Kidney glomerular epithelial cell (primary cell): ENCODE data around the gene CHODL.

Experiments
- DNase-seq: peaks from one replicate; lab custom pipeline; 2025; lab: John Stamatoyannopoulos, UW

CHODL gene, protein sequence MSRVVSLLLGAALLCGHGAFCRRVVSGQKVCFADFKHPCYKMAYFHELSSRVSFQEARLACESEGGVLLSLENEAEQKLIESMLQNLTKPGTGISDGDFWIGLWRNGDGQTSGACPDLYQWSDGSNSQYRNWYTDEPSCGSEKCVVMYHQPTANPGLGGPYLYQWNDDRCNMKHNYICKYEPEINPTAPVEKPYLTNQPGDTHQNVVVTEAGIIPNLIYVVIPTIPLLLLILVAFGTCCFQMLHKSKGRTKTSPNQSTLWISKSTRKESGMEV

DNA sequence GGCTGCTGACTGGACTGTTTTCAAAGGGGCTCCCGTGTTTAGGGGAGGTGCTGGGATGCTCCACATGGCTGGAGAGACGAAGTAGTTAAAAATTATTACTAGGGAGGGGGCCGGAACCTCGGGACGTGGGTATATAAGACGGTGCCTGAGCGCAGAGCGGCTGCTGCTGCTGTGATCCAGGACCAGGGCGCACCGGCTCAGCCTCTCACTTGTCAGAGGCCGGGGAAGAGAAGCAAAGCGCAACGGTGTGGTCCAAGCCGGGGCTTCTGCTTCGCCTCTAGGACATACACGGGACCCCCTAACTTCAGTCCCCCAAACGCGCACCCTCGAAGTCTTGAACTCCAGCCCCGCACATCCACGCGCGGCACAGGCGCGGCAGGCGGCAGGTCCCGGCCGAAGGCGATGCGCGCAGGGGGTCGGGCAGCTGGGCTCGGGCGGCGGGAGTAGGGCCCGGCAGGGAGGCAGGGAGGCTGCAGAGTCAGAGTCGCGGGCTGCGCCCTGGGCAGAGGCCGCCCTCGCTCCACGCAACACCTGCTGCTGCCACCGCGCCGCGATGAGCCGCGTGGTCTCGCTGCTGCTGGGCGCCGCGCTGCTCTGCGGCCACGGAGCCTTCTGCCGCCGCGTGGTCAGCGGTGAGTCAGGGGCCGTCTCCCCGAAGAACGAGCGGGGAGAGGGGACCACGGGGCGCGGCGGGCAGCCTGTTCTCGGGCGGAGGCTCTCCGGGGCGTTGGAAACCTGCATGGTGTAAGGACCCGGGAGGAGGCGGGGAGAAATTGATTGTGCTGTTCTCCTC is at the start of gene CHODL:
CHODL (plus strand) TSS at position 163 of the 793 bp plus-strand sequence; CDS start at position 554, 391 bp downstream.
- no peak for DNase-seq

DNA sequence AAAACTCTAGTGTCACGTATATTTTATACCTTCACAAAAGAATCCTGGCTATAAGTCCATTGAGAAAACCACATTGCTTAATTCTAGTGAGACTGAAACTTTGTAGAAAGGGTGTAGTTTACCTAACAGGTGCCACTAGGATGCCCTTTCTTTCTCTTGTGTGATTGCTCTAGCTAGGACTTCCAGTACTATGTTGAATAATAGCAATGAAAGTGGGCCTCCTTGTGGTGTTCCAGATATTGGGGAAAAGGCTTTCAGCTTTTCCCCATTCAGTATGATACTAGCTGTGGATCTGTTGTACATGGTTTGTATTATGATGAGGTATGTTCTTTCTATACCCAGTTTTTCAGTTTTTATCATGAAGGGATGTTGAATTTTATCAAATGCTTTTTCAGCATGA is 39.7 kb upstream of the CHODL start:
- DNase-seq: no peak

DNA sequence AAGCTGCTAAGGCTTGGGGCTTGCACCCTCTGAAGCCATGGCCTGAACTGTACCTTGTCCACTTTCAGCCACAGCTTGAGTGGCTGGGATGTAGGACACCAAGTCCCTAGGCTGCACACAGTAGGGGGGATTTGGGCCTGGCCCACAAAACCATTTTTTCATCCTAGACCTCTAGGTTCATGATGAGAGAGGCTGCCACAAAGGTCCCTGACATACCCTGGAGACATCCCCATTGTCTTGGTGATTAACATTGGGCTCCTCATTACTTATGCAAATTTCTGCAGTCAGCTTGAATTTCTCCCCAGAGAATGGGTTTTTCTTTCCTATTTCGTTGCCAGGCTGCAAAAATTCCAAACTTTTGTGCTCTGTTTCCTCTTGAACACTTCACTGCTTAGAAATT is 26.3 kb upstream of the CHODL start:
- no peak for DNase-seq

DNA sequence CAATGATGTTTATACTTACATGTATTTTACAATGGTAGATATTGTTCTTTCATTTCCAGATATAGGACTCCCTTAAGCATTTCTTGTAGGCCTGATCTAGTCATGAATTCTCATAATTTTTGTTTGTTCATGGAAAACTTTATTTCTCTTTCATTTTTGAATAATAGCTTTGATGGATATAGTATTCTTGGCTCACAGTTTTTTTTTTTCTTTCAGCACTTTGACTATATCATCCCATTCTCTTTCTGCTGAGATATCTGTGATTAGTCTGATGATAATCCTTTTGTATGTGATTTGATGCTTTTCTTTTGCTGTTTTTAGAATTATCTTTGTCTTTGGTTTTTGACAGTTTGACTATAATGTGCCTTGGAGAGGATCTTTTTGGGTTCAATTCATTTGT is 24.1 kb upstream of the CHODL start:
- no peak for DNase-seq

DNA sequence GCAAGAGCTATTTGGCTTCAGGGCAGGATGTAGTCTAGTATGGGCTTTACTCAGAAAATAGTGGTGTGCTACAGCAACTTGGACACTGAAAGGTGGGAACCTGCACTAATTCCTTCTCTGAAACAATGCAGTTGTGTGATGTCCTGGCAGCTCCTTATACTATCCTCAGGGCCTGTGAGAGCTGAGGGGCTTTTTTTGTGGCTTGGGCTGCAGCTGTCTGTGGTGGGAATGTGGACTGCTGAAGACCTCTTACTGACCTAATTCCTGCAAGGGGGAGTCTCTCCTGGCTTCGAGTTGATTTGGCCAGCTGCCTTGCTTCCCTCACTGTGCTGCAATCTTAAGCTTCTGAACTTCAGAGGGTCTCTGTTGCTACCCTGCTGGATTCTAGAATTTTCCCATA is 22.3 kb upstream of the CHODL start:
- no peak for DNase-seq

DNA sequence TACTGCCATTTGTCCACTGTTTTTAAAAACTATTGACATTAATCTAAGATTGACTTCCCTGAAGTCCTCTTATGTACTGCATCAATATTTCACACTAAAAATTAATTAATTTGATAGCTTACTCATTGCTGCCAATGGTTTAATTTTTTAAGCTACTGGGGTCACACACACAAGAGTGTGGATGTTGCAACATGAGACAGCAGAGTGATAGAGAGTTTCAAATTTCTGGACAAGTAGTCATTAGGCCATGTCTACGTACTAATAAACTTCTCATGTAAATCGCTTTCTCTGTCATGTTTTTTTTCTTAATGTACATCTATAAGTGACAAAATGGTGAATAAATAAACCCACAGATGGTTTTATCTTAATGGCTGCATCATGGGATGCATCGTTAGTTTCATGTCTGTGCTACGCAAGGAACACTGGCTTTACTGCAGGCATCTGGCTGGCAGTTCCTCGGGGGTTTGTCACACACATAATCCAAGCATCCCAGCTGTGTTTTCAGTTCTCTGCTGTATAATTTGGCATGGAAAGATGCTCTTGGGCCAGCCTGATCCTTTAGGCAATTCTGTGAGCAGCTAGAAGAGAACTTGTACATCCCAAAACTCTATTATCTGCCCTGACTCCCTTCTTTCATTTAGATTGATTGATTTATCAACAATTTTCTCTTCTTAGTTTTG is 16.4 kb upstream of the CHODL start:
- DNase-seq: no peak

DNA sequence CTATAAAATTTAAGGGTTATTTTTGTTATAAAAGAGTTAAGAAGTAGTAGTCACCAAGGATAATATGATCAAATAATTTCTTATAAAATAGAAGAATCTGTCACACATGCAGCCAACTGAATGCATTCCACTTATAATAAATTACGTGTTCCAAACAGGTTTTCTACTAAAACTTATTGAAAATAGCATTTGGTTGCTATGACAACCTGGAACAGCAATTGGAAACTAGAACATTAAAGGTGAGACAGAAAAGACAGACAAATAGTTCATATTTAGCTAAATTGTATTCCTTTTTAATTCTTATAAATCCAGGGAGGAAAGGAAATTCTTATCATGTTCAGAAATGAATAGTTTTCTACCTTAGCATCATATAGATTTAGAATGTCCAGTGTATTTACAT is 9.1 kb upstream of the CHODL start:
- no peak for DNase-seq

DNA sequence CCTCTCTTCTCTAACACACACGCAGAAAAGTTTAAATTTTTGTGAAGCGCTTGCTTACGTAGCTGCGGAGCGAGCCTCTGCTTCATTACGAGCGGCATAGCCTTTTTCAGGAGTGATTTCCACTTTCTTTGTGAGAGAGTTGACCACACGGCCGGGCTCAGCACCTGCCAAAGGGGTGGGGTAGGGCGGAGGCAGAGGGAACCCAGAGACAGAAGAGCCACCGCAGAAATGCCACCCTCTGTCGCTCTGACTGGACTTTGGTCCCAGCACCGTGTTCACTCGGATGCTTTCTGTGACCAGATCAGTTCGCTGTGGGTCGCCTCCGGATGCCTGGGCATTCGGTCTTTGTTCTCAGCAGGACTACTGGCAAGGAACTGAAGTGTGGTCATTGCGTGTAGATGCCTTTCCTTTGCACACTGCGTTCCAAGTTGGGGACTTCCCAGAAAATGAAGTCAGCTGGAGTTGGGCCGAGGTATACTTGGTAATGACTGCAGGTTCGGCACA is 883 bp downstream of the CHODL start:
- no peak for DNase-seq

DNA sequence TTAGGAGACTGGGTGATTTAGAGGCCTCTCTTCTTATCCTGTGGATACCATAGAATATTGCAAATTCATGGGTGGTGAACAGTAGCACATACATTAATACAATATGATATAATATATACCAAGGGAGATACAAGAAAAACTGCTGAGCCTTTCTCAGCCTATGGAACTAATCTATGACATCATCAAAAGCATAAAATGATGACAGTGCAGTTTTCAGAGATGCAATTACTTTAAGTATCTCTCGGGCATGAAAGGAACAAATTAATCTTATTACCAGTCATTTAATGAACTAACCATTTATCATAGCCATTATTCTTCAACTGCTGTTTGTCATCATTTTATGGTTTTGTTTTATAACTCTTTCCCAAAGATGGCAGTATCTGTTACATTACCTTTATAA is 3.5 kb downstream of the CHODL start:
- no peak for DNase-seq

DNA sequence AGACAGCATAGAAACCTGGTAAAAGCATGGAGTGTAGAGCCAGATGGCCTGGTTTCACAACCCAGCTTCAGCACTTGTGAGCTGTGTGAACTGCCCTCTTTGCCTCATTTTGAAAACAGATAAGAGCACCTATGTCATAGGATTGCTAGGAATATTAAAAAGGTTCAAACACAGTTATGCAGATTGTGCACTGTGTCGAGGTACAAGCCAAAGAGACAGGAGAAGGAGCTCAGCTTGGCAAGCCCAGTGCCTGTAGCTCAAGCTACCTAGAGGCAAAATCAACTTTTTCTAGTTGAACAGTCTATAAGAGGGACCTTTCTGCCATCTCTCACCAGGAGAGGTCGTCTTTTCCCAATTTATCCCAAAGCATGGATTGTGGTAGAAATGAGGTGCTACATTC is 5.0 kb downstream of the CHODL start:
- DNase-seq: no peak

DNA sequence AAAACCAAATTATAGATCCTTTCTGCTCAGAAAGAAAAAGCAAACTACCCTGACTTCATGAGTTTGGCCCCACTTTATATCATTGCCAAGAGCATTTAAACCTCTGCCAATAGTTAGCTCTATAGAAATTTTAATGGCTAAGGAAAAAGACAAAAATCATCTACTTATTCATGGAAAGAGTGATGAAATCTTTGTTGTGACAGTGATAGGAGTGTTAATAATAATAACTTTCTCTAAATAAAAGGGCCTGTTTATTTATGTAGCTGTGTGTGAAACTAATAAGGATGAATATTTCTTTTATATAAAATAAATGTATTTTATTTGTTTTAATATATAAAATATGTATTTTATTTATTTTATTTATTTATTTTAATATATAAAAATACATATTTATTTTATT is 6.4 kb downstream of the CHODL start:
- no peak for DNase-seq

DNA sequence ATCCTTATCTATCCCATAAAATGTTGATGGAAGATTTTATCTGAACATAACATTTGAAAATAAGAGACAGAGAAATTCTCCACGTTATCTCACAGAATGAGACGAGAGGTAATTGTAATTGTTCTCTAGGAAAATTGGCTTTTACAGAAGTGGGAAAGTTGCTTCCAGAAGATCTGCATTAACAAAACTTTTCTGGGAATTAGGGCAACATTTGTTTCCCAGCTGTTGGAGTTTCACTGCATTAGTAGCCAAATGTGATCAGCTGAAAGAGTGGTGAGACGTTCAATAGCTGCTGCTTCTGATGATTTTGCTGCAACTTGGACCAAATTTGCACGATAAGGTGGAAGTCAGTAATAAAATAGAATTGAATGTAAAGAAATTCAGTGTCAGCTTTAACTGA is 7.6 kb downstream of the CHODL start:
- no peak for DNase-seq

DNA sequence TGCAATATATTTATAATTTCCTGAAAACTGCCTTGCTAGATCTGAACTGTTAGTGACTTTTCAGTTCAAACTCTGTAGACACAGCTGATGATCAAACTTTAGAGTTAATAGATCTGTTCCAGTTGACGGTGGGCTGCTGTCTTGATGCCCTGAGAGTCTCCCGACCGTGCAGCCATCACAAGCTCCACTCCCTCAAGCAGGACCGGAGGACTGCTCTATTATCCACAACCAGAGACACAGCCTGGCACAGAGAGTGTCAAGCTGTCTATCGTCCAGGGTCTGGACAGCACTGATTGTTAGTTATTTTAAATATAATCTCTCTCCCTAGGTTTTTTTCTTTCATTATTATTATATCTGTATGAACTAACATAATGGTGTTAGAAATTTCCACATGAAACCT is 8.0 kb downstream of the CHODL start:
- DNase-seq: no peak

DNA sequence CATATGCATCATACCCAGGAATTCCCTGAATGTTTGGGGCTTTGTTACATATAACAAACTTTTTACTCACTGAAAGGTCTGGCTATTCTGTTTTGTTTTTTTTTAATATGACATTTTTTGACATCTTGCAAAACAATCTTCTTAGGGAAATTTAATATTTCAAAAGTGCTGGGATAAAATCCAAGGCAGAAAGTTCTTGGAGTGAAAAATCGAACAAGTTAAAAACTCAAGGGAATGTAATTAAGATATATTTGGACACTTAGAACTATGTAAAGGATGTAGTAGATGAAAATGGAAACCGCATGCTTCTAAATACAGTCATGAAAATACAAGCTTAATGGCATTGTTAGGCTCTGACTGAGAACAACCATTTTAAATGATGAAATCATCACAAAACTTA is 8.6 kb downstream of the CHODL start:
- DNase-seq: no peak

DNA sequence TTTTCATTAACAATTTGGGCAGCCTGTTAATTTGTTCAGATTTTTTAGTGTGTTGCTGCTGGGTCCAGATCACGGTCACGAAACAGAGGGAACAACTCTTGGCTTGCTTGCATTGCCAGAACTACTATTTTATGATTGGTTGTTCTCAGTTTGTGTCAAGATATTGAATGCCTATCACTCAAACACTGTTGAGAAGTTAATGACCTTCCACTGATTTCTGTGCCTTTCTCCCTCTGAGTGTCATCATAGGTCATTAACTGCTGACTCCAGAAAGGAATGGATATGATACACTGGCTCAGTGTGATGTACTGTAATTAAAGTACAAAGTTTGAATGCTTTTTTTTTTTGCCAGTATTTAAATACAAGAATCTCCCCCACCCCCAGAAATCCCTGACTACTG is 9.2 kb downstream of the CHODL start:
- no peak for DNase-seq

DNA sequence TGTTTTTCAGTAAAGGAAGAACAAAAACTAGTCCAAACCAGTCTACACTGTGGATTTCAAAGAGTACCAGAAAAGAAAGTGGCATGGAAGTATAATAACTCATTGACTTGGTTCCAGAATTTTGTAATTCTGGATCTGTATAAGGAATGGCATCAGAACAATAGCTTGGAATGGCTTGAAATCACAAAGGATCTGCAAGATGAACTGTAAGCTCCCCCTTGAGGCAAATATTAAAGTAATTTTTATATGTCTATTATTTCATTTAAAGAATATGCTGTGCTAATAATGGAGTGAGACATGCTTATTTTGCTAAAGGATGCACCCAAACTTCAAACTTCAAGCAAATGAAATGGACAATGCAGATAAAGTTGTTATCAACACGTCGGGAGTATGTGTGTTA is 21.3 kb downstream of the CHODL start:
- no peak for DNase-seq

DNA sequence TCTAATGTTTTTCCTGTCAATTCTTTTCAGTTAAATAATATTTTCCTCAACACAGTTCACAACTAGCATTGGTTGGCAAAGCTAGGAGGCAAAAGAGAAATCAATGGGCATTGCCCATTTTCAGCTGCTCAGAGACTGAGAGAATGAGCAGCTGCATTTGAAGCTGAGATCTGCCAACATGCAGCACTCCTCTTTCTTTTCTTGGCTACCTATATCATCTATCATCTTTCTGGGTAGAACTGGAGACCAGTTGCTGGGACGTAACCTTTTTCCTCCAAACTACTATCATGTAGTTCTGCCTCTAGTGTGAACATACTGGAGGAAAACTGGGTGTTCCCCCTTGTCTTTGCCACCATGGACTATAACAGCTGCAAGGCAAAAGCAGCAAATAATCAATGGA is 22.9 kb downstream of the CHODL start:
- no peak for DNase-seq

DNA sequence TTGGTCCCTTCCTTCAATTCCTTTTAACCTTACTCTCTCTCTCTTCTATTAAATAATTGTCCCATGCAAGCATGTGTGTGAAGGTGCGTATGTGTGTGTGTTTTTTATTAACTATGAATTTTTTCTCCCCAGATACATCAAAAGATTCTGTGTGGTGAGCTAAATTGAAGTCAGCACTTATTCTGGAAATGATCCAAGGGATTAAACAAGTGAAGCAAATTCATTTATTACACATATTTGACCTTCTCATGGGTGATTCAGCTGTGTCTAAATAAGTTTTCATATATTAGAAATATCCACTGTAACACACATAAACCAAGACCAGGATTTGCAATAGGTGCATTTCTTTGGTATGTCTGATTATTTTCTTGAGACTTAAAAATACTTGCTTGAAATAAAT is 24.3 kb downstream of the CHODL start:
- no peak for DNase-seq

DNA sequence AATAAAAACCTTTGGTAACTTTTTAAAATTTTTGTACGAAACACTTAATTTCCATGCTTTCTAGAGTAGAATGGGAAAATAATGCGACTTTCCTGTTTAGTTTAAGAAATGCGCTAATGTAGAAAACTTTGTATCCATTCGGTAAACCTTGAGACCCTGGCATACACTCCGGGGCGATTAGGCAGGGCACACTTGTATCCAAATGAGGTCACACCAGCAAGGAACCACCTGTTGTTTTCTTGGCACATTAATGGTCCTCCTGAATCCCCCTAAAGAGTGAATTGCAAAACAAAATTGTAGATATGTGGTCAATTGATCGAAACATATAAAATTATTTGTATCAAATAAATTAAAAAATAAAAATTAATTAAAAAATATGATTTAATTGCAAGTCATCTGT is 25.2 kb downstream of the CHODL start:
- DNase-seq: no peak

DNA sequence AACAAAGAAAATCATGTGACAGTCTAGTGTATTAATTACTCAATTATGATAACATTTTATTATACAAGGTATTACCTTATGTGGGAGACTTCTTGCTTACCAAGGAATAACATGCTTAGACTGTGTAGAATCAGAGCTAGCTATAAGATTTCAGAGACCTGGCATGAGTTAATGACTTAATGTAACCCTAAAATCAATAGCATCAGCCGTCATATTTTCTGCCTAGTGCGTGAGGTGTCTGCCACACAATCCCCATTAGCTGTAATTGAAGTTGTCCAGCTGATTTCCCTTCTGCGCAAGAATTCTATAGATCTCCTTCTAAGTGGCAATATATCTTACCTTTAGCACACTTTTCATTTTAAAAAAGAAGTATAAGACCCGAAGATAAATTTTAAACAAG is 28.8 kb downstream of the CHODL start:
- DNase-seq: no peak

DNA sequence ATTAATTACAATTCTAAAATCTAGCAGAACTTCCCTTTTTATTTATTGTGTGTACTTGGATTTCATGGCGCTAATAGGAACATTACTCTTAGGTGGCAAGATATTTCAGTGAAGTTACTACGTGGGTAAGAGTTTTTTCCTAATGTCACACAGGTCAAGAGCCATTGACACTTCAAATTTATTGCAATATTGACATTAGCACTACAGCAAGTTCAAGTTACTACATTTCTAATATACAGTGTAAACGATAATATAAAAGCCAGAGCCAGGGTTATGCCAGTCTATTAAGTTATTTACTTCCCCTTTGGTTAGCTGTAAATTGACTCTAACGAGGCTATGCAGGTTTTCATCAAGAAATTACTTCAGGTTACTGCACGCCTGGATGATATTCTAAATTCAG is 29.7 kb downstream of the CHODL start:
- DNase-seq: no peak

DNA sequence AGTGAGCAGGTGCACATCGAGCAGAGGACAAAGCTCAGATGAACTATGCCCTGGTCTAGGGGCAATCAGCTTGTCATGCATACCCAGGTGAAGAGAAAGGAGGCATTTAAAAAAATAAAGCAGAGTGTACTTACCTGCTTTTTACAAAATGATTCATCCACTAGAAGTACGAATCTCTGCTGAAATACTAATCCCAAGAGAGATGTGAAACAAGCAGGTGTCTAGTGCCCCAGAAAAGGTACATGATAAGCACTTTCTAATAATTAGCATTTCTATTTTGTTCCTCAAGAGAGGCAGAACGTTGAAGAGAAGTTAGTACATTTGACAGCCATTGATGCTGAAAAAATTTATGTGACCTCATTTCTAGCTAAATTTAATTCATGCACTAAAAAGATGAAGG is 31.1 kb downstream of the CHODL start:
- DNase-seq: no peak

DNA sequence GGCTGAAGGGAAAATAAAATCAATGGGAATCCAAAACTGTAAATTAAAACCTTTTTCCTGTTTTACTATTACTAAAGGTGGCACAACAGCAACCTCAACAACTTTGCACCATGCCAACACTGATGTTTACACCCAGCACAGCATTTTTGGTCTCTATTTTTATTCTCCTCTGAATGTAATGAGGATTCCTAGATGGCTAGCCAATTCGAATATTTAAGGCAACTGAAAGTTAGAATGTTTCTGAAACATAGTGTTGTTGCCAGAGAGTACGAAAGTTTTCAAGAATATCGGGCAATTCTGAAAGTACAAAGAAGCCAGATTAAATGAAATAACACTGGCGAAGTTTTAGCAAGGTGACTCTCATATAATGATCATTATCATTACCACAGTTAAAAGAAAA is 40.7 kb downstream of the CHODL start:
- DNase-seq: no peak
